Ovary (tissue), 3 donors: ENCODE data around the gene TOGARAM2.

ENCODE experiments used
- CTCF ChIP-seq, 3 donors: fragments of 450-650 bp in 2 of 3; fragments of 200-600 bp in 1 of 3; IDR thresholded peaks; one replicate each; pipeline versions ENCODE4 v1.5.1 to v1.8.0; 2016 to 2022; ENCODE audit warnings: antibody characterized with exemption in 3 of 3, mild to moderate bottlenecking in 1 of 3
- POLR2A ChIP-seq: fragments of 450-650 bp; IDR thresholded peaks from one replicate; pipeline ENCODE4 v1.6.1; 2017; ENCODE audit warnings: antibody characterized with exemption, mild to moderate bottlenecking, moderate library complexity
- donor health status: DM: no; HTN: no; CAD: no.

DNA sequence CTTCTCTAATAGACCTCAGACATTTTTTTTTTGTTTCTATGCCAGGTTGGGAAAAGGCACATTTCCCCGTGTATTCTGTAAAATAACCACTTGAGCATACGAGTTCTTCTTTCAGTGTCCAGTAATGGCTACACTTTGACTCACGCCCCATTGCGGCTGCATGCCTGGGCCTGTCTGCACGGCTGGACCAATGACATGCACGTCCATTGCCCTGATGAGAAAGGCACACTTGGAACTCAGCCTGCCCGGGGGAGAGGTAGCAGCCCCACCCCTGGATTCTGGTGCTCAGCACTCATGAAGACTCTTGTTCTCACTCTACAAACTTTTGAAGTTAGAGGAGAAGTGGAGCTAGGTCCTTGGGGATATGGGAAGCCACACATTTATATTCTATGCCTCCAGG is 87.4 kb downstream of the TOGARAM2 start:
- TF ChIP-seq CTCF (IDR thresholded peaks at IDR 0.05) (no peak), POLR2A (no peak)
